GM13977 (cell line): ENCODE results near the gene DNMT3L.
A peak's percentile ranks its signal among the peaks of the same experiment; 100 is the strongest.

Experiments
- DNase-seq: peaks from one replicate; pipeline ENCODE4 v3.0.0; 2012; ENCODE audit warnings: low spot score
- CTCF ChIP-seq: IDR thresholded peaks from 2 replicates; pipeline ENCODE4 v1.5.1; 2012; ENCODE audit warnings: mild to moderate bottlenecking, control low read depth; ENCODE audit not compliant: insufficient read depth; ENCODE audit errors: extremely low read depth, missing control alignments
- in situ Hi-C: fragments of 300-500 bp; cut with MboI; formaldehyde crosslinking; loops from one replicate; pipeline ENCODE4 v1.12.0; 2022; ENCODE audit warnings: low sequenced_read_pairs, low pct_unique_long_range_greater_than_20kb, mixed read lengths, inconsistent platforms; ENCODE audit not compliant: unreplicated experiment

The DNMT3L gene

GRCh38 chr21:44267655-44268142 lies 6.0 kb upstream of the DNMT3L start:
- DNase-seq, result no peak
- peak; percentile 31 for TF ChIP-seq CTCF

GRCh38 chr21:44265734-44266270 lies 4.1 kb upstream of the DNMT3L start:
- TF ChIP-seq CTCF, result no peak
- in situ Hi-C loops, result no loop called here
- DNase-seq, result no peak

More at GRCh38 chr21:44267655-44268142, 6.0 kb upstream of the DNMT3L start:
- in situ Hi-C loops, result no loop called here

- no peak for DNase-seq
- in situ Hi-C loops, result no loop called here
- no peak for TF ChIP-seq CTCF
Measured at GRCh38 chr21:44263768-44264167, 2.1 kb upstream of the DNMT3L start.

- no peak for DNase-seq
- no peak for TF ChIP-seq CTCF
- in situ Hi-C loops, result no loop called here
Measured at GRCh38 chr21:44263221-44263760, 1.6 kb upstream of the DNMT3L start.

- DNase-seq, result no peak
- in situ Hi-C loops, result no loop called here
- TF ChIP-seq CTCF, result no peak
Measured at GRCh38 chr21:44262338-44263056, 800 bp upstream of the DNMT3L start.

- TF ChIP-seq CTCF, result no peak
- in situ Hi-C loops, result no loop called here
- DNase-seq, result no peak
Measured at GRCh38 chr21:44260791-44261631, 686 bp downstream of the DNMT3L start.
